ENCODE measurements around the gene C2CD4A. TPM values are rescaled to one million over a fixed set of nuclear protein-coding genes. Genes with fewer than 3 reads are reported as not detected.

The C2CD4A gene, protein sequence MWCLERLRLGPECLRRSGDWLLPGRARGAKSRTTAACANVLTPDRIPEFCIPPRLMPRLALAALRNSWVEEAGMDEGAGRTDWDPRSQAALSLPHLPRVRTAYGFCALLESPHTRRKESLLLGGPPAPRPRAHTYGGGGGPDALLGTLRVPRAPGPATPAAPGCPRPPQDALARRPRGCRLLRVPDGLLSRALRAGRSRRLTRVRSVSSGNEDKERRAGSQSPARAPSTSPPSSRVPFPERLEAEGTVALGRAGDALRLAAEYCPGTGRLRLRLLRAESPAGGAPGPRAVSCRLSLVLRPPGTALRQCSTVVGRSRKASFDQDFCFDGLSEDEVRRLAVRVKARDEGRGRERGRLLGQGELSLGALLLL
- not detected in 2 replicates for total RNA-seq (2012; rRNA removed)
- not detected in 2 replicates for polyA plus RNA-seq (2012; rRNA removed)
- polyA plus RNA-seq (2012; cell fraction: cytosol; rRNA removed), result not detected in 2 replicates
- not detected in 2 replicates for polyA plus RNA-seq (2012; cell fraction: nucleus; rRNA removed; ENCODE audit: low replicate concordance)
- not detected for Bru-seq, nascent RNA
- percentile 2 among the genes with signal in this experiment for BruChase-seq, experiment 1, labeled RNA remaining after a 6-hour chase
- not detected for BruChase-seq, experiment 2, labeled RNA remaining after a 2-hour chase
- long read RNA-seq, result 0 reads

- peak within 1 kb of the TSS; percentile 79 for H3K4me2 ChIP-seq (ENCODE audit: low read depth, low read length)
- CTCF ChIA-PET, result interaction anchor here (0.6 kb wide), 1 partner anchor 1421 kb away, joined by 3 read pairs; no protein-coding TSS in a partner anchor
These were observed at the start of gene C2CD4A for GRCh38 chr15:62066663-62067447. Gene C2CD4A (plus strand): TSS chr15:62066977. CDS start chr15:62067614, 637 bp downstream.

More at GRCh38 chr15:62066663-62067447, at the start of gene C2CD4A:
- in situ Hi-C loops (cut with MboI; ENCODE audit: low sequenced_read_pairs) (loop anchor here (5.0 kb wide), 1 partner anchor 190 kb away; no protein-coding TSS in a partner anchor), dilution Hi-C loops (cut with HindIII; ENCODE audit: low sequenced_read_pairs, unreplicated experiment) (no loop called here), intact Hi-C loops (cut with micrococcal nuclease) (loop anchor here (10.0 kb wide), 1 partner anchor 188 kb away; no protein-coding TSS in a partner anchor)
- no peak within 1 kb of the TSS for H2AK5ac ChIP-seq (ENCODE audit: low read depth, low read length)
- H3K79me1 ChIP-seq (ENCODE audit: low read depth in 1 of 2, low read length in 2 of 2), result no peaks in the 10 kb centered on the region
- ATAC-seq (ENCODE audit: low read depth), result peak; percentile 41
- no peaks in the 10 kb centered on the region for H3K9me3 ChIP-seq (ENCODE audit: control insufficient read depth, insufficient read depth, low read length)
- BruUV-seq (replicated peaks), result no TSS peak
- H3K27ac ChIP-seq (ENCODE audit: insufficient read depth, low read length), result no peak within 1 kb of the TSS
- H4K91ac ChIP-seq (ENCODE audit: insufficient read depth, low read depth, low read length), result no peak within 1 kb of the TSS
- H2BK20ac ChIP-seq (ENCODE audit: low read depth, low read length), result no peak within 1 kb of the TSS
- POLR2A ChIA-PET (ENCODE audit: unreplicated experiment), result no interaction called here
- no peaks in the 10 kb centered on the region for H3K9me1 ChIP-seq (ENCODE audit: insufficient read depth, low read length)
- no peaks in the 10 kb centered on the region for H4K20me1 ChIP-seq (ENCODE audit: insufficient read depth, low read length)
- H2AK9ac ChIP-seq (replicated peaks; ENCODE audit: low read depth, low read length, poor library complexity), result no peak within 1 kb of the TSS
- no peak within 1 kb of the TSS for H3K18ac ChIP-seq (ENCODE audit: low read depth, low read length)
- no peaks in the 10 kb centered on the region for H3K36me3 ChIP-seq (ENCODE audit: control insufficient read depth, insufficient read depth, low read length)
- no peak within 1 kb of the TSS for H2BK5ac ChIP-seq (ENCODE audit: low read depth, low read length, poor library complexity, severe bottlenecking)
- H3K4me1 ChIP-seq (ENCODE audit: control insufficient read depth, insufficient read depth, low read length), result no peaks in the 10 kb centered on the region
- H3K27me3 ChIP-seq (ENCODE audit: control insufficient read depth, insufficient read depth, low read length), result peaks cover 40% of the 10 kb centered on the region
- H3K4ac ChIP-seq (ENCODE audit: low read depth, low read length), result no peak within 1 kb of the TSS
- no peak within 1 kb of the TSS for H2BK15ac ChIP-seq (ENCODE audit: low read depth, low read length)
- no peak within 1 kb of the TSS for H2BK120ac ChIP-seq (ENCODE audit: low read depth, low read length)
- no peak within 1 kb of the TSS for H3K23ac ChIP-seq (ENCODE audit: low read depth, low read length)
- no peak within 1 kb of the TSS for H3K9ac ChIP-seq (ENCODE audit: low read depth, low read length)
- H4K8ac ChIP-seq (ENCODE audit: low read depth in 2 of 2, low read length in 2 of 2), result no peak within 1 kb of the TSS
- no peak for TF ChIP-seq SMC3 (IDR thresholded peaks at IDR 0.05; ENCODE audit: low read depth, low read length)
- TF ChIP-seq USF2 (IDR thresholded peaks at IDR 0.05; ENCODE audit: low read depth, low read length), result no peak
- TF ChIP-seq CTCF (conservative IDR thresholded peaks at IDR 0.05; ENCODE audit: low read depth, low read length), result peak; percentile 12; the same call in 1 of the 2 replicates
- TF ChIP-seq CHD1 (IDR thresholded peaks at IDR 0.05; ENCODE audit: low read depth, low read length), result no peak
- TF ChIP-seq CEBPB (IDR thresholded peaks at IDR 0.05; ENCODE audit: low read depth, low read length), result no peak
- H3K14ac ChIP-seq (replicated peaks; ENCODE audit: low read depth, low read length), result no peak within 1 kb of the TSS
- no peak within 1 kb of the TSS for H4K5ac ChIP-seq (ENCODE audit: low read depth, low read length)
- peak; percentile 42 for DNase-seq
- H3K4me3 ChIP-seq (ENCODE audit: insufficient read depth, low read depth, low read length), result peak within 1 kb of the TSS; percentile 23
- H2AFZ ChIP-seq (replicated peaks; ENCODE audit: low read length, poor library complexity), result peak within 1 kb of the TSS; percentile 73
- 9% methylated on average over 19 of the region's 33 CpGs; no CpG with 5 or more reads in 1 of the 2 experiments for whole genome bisulfite sequencing, 2 experiments (ENCODE audit: extremely low coverage in 2 of 2, insufficient read length in 1 of 2)
- no peak within 1 kb of the TSS for H3K56ac ChIP-seq (ENCODE audit: extremely low read depth, insufficient read depth, low read length)

All from IMR-90 (cell line).